ENCODE data around the gene PTGER1.
A peak's percentile ranks its signal among the peaks of the same experiment; 100 is the strongest.

Gene PTGER1

GRCh38 chr19:14487370-14488125 lies 12.4 kb upstream of the PTGER1 start:
- Histone ChIP-seq H3K4me2 (ENCODE audit: low read length) (no peak overlapping the region), H3K27me3 (ENCODE audit: control insufficient read depth, low read length) (no peaks in the 10 kb centered on the region), H3F3A (ENCODE audit: control insufficient read depth, insufficient read depth) (no peaks in the 10 kb centered on the region), H3K79me2 (ENCODE audit: control insufficient read depth, low read length) (no peaks in the 10 kb centered on the region), H4K20me1 (ENCODE audit: control insufficient read depth, insufficient read depth, low read depth, low read length) (no peaks in the 10 kb centered on the region), H3K4me3 (ENCODE audit: low read length) (no peak overlapping the region), H3K4me1 (ENCODE audit: control insufficient read depth, low read length) (no peaks in the 10 kb centered on the region), H3K9me3 (ENCODE audit: control insufficient read depth, insufficient read depth, low read length) (no peaks in the 10 kb centered on the region), H3K27ac (ENCODE audit: low read depth, low read length) (no peak overlapping the region), H3K36me3 (ENCODE audit: control insufficient read depth, low read length) (no peaks in the 10 kb centered on the region), H3K9me2 (replicated peaks; ENCODE audit: control insufficient read depth, low read length) (no peaks in the 10 kb centered on the region)
- no peak for TF ChIP-seq EZH2phosphoT487 (IDR thresholded peaks at IDR 0.05; ENCODE audit: borderline replicate concordance, low read length)
- no peak for TF ChIP-seq CTCF (IDR thresholded peaks at IDR 0.05; ENCODE audit: low read depth, low read length, poor library complexity, severe bottlenecking)

- no peaks in the 10 kb centered on the region for H3K9me3 ChIP-seq (ENCODE audit: control insufficient read depth, insufficient read depth, low read length)
- H3K27me3 ChIP-seq (ENCODE audit: control insufficient read depth, low read length), result no peaks in the 10 kb centered on the region; the same call in 1 of the 2 replicates
- H4K20me1 ChIP-seq (ENCODE audit: control insufficient read depth, insufficient read depth, low read depth, low read length), result no peaks in the 10 kb centered on the region
- no peak overlapping the region for H3K4me2 ChIP-seq (ENCODE audit: low read length)
- no peaks in the 10 kb centered on the region for H3K9me2 ChIP-seq (replicated peaks; ENCODE audit: control insufficient read depth, low read length)
- H3K27ac ChIP-seq (ENCODE audit: low read depth, low read length), result no peak overlapping the region
- no peaks in the 10 kb centered on the region for H3K36me3 ChIP-seq (ENCODE audit: control insufficient read depth, low read length)
- H3K79me2 ChIP-seq (ENCODE audit: control insufficient read depth, low read length), result no peaks in the 10 kb centered on the region
- no peak overlapping the region for H3K4me3 ChIP-seq (ENCODE audit: low read length)
- TF ChIP-seq EZH2phosphoT487 (IDR thresholded peaks at IDR 0.05; ENCODE audit: borderline replicate concordance, low read length) (no peak), CTCF (IDR thresholded peaks at IDR 0.05; ENCODE audit: low read depth, low read length, poor library complexity, severe bottlenecking) (no peak)
- peaks cover 13% of the 10 kb centered on the region for H3K4me1 ChIP-seq (ENCODE audit: control insufficient read depth, low read length)
- H3F3A ChIP-seq (ENCODE audit: control insufficient read depth, insufficient read depth), result no peaks in the 10 kb centered on the region
Measured at GRCh38 chr19:14482172-14482941, 7.2 kb upstream of the PTGER1 start.

GRCh38 chr19:14480700-14481079 lies 5.5 kb upstream of the PTGER1 start:
- H3K9me3 ChIP-seq (ENCODE audit: control insufficient read depth, insufficient read depth, low read length), result no peaks in the 10 kb centered on the region
- H3F3A ChIP-seq (ENCODE audit: control insufficient read depth, insufficient read depth), result no peaks in the 10 kb centered on the region
- H3K4me2 ChIP-seq (ENCODE audit: low read length), result peak overlapping the region; percentile 63
- H3K79me2 ChIP-seq (ENCODE audit: control insufficient read depth, low read length), result no peaks in the 10 kb centered on the region
- no peaks in the 10 kb centered on the region for H4K20me1 ChIP-seq (ENCODE audit: control insufficient read depth, insufficient read depth, low read depth, low read length)
- no peak overlapping the region for H3K27ac ChIP-seq (ENCODE audit: low read depth, low read length)
- peaks cover 8% of the 10 kb centered on the region; the same call in 1 of the 2 replicates for H3K27me3 ChIP-seq (ENCODE audit: control insufficient read depth, low read length)
- no peak overlapping the region; the same call in 1 of the 2 replicates for H3K4me3 ChIP-seq (ENCODE audit: low read length)
- no peaks in the 10 kb centered on the region for H3K36me3 ChIP-seq (ENCODE audit: control insufficient read depth, low read length)
- H3K4me1 ChIP-seq (ENCODE audit: control insufficient read depth, low read length), result peaks cover 13% of the 10 kb centered on the region
- TF ChIP-seq EZH2phosphoT487 (IDR thresholded peaks at IDR 0.05; ENCODE audit: borderline replicate concordance, low read length), result no peak
- no peak for TF ChIP-seq CTCF (IDR thresholded peaks at IDR 0.05; ENCODE audit: low read depth, low read length, poor library complexity, severe bottlenecking)
- no peaks in the 10 kb centered on the region for H3K9me2 ChIP-seq (replicated peaks; ENCODE audit: control insufficient read depth, low read length)
